ENCODE results near the gene GTF2H1.
A peak's percentile ranks its signal among the peaks of the same experiment; 100 is the strongest.

GTF2H1 gene

DNA sequence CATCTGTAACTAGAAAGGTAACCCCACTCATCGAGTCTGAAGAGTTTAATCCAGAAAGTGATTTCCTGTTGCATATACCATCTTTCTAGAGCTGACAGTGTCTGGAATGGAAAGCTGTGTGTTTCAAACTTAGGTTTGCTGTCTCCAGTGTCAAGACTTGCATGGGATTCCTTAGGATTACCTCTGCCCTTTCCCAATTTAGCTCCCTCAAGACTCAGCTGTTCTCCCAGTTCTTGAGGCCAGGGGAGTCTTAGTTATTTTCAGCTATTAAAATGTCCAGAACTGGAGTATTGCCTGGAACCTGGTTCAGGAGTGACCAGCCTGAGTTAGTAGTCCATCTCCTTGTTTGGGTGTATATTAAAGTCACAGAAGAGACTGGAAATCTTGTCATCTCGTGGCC lies 47.0 kb downstream of the GTF2H1 start:
- TF ChIP-seq, protein P1, sequence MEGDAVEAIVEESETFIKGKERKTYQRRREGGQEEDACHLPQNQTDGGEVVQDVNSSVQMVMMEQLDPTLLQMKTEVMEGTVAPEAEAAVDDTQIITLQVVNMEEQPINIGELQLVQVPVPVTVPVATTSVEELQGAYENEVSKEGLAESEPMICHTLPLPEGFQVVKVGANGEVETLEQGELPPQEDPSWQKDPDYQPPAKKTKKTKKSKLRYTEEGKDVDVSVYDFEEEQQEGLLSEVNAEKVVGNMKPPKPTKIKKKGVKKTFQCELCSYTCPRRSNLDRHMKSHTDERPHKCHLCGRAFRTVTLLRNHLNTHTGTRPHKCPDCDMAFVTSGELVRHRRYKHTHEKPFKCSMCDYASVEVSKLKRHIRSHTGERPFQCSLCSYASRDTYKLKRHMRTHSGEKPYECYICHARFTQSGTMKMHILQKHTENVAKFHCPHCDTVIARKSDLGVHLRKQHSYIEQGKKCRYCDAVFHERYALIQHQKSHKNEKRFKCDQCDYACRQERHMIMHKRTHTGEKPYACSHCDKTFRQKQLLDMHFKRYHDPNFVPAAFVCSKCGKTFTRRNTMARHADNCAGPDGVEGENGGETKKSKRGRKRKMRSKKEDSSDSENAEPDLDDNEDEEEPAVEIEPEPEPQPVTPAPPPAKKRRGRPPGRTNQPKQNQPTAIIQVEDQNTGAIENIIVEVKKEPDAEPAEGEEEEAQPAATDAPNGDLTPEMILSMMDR (IDR thresholded peaks at IDR 0.05): no peak
- Mint-ChIP-seq H3K36me3 (ENCODE audit: low read depth) (peaks cover 22% of the 10 kb centered on the region), H3K27me3 (ENCODE audit: low read depth, poor library complexity) (no peaks in the 10 kb centered on the region), H3K4me3 (no peak overlapping the region), H3K4me1 (no peaks in the 10 kb centered on the region), H3K9me3 (no peaks in the 10 kb centered on the region), H3K27ac (no peak overlapping the region)
- no peak for DNase-seq

DNA sequence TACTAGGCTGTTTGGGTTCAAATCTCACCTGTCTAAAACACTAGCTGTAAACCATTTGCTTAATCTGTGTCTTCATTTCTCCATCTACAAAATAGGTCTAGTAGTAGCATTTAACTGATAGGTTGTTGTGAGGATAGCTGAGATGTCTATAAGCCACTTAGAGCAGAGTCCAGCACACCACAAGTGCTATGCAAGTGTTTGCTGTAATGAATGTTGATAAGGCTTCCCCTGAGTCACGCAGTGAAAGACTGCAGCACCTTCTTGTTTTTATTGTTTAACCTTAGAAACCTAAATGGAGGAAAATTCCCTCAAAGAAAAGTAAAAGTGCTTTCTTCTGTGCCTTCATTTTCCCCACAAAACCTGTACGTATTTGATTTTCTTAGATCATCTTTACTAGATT lies 48.9 kb downstream of the GTF2H1 start:
- no peak overlapping the region for H3K27ac Mint-ChIP-seq
- no peak overlapping the region for H3K4me3 Mint-ChIP-seq
- H3K9me3 Mint-ChIP-seq: no peaks in the 10 kb centered on the region
- H3K27me3 Mint-ChIP-seq (ENCODE audit: low read depth, poor library complexity): no peaks in the 10 kb centered on the region
- H3K36me3 Mint-ChIP-seq (ENCODE audit: low read depth): peaks cover 11% of the 10 kb centered on the region
- H3K4me1 Mint-ChIP-seq: no peaks in the 10 kb centered on the region
- TF ChIP-seq, protein P1 (IDR thresholded peaks at IDR 0.05): no peak
- no peak for DNase-seq

DNA sequence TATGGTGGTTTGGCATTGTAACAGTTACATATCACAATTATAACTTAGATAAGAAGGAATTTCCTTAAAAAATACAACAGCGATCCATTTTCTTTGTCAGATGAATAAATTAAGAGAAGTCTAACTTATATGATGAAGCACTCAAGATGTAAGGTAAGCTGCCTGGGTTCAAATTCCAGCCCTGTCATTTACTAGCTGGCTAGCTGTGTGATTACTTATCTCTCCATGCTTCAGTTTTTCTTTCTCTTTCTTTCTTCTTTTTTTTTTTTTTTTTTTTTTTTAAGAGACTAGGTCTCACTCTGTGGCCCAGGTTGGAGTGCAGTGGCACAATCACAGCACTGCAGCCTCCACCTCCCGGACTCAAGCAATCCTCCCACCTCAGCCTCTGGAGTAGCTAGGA lies 49.8 kb downstream of the GTF2H1 start:
- DNase-seq: no peak
- Mint-ChIP-seq H3K9me3 (no peaks in the 10 kb centered on the region), H3K27me3 (ENCODE audit: low read depth, poor library complexity) (no peaks in the 10 kb centered on the region), H3K36me3 (ENCODE audit: low read depth) (peaks cover 2% of the 10 kb centered on the region), H3K4me3 (no peak overlapping the region), H3K27ac (peak overlapping the region; percentile 57), H3K4me1 (peaks cover 4% of the 10 kb centered on the region)
- TF ChIP-seq, protein P1 (IDR thresholded peaks at IDR 0.05): no peak

DNA sequence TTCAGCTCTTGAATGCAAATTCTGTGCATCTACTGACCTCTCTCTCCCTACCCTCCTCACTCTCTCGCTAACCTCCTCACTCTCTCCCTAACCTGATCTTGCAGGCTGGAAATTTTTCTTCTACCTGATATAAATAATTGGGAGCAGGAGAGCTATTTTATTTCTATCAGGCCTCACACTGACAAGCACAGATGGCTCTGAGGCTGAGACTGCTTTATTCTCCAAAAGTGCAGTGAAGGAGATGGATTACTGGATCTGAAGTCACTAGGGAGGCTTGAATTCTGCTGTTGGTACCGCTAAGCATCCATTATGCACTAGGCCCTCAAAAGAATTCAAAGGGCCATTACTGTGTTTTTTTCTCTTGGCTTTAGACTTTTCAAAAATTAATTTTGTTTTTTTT lies 52.6 kb downstream of the GTF2H1 start:
- Mint-ChIP-seq H3K36me3 (ENCODE audit: low read depth) (no peaks in the 10 kb centered on the region), H3K4me3 (no peak overlapping the region), H3K27ac (no peak overlapping the region), H3K4me1 (peaks cover 4% of the 10 kb centered on the region), H3K27me3 (ENCODE audit: low read depth, poor library complexity) (no peaks in the 10 kb centered on the region), H3K9me3 (no peaks in the 10 kb centered on the region)
- TF ChIP-seq, protein P1 (IDR thresholded peaks at IDR 0.05): no peak
- DNase-seq: no peak

DNA sequence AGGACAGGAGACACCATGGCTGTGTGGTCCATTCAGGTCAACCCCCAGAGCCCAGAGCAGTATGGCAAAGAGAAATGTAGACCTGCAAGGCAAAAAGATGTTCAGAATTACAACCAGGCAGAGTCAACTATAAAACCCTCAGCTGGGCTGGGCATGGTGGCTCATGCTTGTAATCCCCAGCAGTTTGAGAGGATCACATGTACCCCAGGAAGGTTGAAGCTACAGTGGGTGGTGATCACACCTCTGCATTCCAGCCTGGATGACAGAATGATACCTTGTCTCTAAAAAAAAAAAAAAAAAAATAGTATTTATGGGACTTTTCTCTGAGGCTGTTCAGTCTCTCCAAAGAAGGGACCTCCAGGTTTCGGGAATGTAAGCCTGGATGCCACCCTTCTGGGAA lies 53.6 kb downstream of the GTF2H1 start:
- H3K27ac Mint-ChIP-seq: no peak overlapping the region
- H3K9me3 Mint-ChIP-seq: no peaks in the 10 kb centered on the region
- peaks cover 4% of the 10 kb centered on the region for H3K4me1 Mint-ChIP-seq
- TF ChIP-seq, protein P1 (IDR thresholded peaks at IDR 0.05): no peak
- DNase-seq: no peak
- no peaks in the 10 kb centered on the region for H3K36me3 Mint-ChIP-seq (ENCODE audit: low read depth)
- no peak overlapping the region for H3K4me3 Mint-ChIP-seq
- no peaks in the 10 kb centered on the region for H3K27me3 Mint-ChIP-seq (ENCODE audit: low read depth, poor library complexity)

DNA sequence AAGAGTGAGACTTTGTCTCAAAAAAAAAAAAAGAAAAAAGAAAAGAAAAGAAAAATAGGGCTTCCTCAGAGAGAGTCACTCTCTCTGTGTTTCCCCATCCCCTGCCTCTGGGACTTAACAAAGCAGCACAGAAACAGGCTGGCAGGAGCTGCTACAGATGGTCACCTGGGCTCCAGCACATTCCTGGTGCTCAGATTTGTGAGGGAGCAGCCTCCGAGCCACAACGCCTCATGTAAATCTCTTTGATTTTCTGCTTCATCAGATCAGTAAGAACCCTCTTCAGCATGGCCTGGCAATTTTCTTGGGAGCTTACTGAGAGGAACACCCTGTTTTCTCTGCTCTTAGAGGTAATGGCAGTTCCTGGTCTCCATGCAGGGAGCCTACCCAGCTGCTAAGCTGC lies 56.8 kb downstream of the GTF2H1 start:
- TF ChIP-seq, protein P1 (IDR thresholded peaks at IDR 0.05): no peak
- peaks cover 21% of the 10 kb centered on the region for H3K4me1 Mint-ChIP-seq
- H3K4me3 Mint-ChIP-seq: no peak overlapping the region
- no peaks in the 10 kb centered on the region for H3K9me3 Mint-ChIP-seq
- H3K27ac Mint-ChIP-seq: peak overlapping the region; percentile 68
- DNase-seq: no peak
- no peaks in the 10 kb centered on the region for H3K27me3 Mint-ChIP-seq (ENCODE audit: low read depth, poor library complexity)
- H3K36me3 Mint-ChIP-seq (ENCODE audit: low read depth): no peaks in the 10 kb centered on the region

Measured in nephron progenitor cell (in vitro differentiated cells).